Esophagus squamous epithelium (tissue), 4 donors: ENCODE measurements around the gene GOLGA6D.
"Not testable (repeated sequence)": the region's sequence is repeated elsewhere in the genome, so short reads cannot be mapped to it uniquely, and the experiment has no call there.

Experiments
- POLR2A ChIP-seq, 4 donors: fragments of 450-650 bp; IDR thresholded peaks; one replicate each; pipeline ENCODE4 v1.6.1; 2017; ENCODE audit warnings: antibody characterized with exemption in 4 of 4, mild to moderate bottlenecking in 4 of 4, moderate library complexity in 3 of 4
- TF ChIP-seq, protein P1 (sequence below), 6 experiments: fragments of 450-650 bp in 4 of 6; fragments of 200-600 bp in 2 of 6; sonication (generic) in 2 of 6; IDR thresholded peaks; one replicate each; pipeline ENCODE4 v1.5.1; 2016 to 2019; ENCODE audit warnings: antibody characterized with exemption in 6 of 6, mild to moderate bottlenecking in 4 of 6, moderate library complexity in 4 of 6

DNA sequence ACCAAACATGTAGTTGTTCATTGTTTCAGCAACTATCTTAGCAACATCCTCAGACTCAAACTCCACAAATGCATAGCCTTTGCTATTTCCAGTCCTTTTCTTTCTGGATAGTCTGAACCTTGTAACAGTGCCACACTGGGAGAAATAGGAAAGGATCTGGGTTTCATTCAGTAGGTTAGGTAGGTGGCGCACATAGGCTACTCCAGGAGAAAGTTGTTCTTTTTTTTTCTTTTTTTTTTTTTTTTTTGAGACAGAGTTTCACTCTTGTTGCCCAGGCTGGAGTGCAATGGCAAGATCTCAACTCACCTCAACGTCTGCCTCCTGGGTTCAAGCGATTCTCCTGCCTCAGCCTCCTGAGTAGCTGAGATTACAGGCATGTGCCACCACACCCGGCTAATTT, 30.4 kb upstream of the GOLGA6D start:
- TF ChIP-seq, protein P1, sequence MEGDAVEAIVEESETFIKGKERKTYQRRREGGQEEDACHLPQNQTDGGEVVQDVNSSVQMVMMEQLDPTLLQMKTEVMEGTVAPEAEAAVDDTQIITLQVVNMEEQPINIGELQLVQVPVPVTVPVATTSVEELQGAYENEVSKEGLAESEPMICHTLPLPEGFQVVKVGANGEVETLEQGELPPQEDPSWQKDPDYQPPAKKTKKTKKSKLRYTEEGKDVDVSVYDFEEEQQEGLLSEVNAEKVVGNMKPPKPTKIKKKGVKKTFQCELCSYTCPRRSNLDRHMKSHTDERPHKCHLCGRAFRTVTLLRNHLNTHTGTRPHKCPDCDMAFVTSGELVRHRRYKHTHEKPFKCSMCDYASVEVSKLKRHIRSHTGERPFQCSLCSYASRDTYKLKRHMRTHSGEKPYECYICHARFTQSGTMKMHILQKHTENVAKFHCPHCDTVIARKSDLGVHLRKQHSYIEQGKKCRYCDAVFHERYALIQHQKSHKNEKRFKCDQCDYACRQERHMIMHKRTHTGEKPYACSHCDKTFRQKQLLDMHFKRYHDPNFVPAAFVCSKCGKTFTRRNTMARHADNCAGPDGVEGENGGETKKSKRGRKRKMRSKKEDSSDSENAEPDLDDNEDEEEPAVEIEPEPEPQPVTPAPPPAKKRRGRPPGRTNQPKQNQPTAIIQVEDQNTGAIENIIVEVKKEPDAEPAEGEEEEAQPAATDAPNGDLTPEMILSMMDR (IDR thresholded peaks at IDR 0.05), result not testable (repeated sequence)
- not testable (repeated sequence) for TF ChIP-seq POLR2A (IDR thresholded peaks at IDR 0.05)
